HCT116 (cell line): ENCODE data around the gene NCOR1.

Source experiments
- ATF3 ChIP-seq: IDR thresholded peaks from 2 replicates; pipeline ENCODE4 v1.6.1; 2012
- CTCF ChIP-seq, 3 experiments: fragments of 200-600 bp in 1 of 3; sonication (generic) in 1 of 3; IDR thresholded peaks in 2 of 3; conservative IDR thresholded peaks in 1 of 3; 2 replicates each; pipeline ENCODE4 v1.5.1; 2012 to 2017; ENCODE audit warnings: low read depth in 2 of 3, low read length in 2 of 3, antibody characterized with exemption in 1 of 3, borderline replicate concordance in 1 of 3, control low read depth in 1 of 3, mild to moderate bottlenecking in 1 of 3, mixed read lengths in 1 of 3, mixed run types in 1 of 3, moderate library complexity in 1 of 3; ENCODE audit not compliant: insufficient read depth in 1 of 3
- SRF ChIP-seq: IDR thresholded peaks from 2 replicates; pipeline ENCODE4 v1.6.1; 2012; ENCODE audit warnings: low read depth

- TF ChIP-seq CTCF (IDR thresholded peaks at IDR 0.05 in 2 of 3, conservative IDR thresholded peaks at IDR 0.05 in 1 of 3; ENCODE audit: borderline replicate concordance in 1 of 3, insufficient read depth in 1 of 3, low read depth in 2 of 3, low read length in 2 of 3) (no peak), SRF (no peak), ATF3 (no peak)
These were observed 36.2 kb upstream of the NCOR1 start for GRCh38 chr17:16251556-16251955.
